Left ventricle myocardium inferior (tissue), 1 donor: ENCODE measurements around the gene EPHA6. TPM values are rescaled to one million over a fixed set of nuclear protein-coding genes. Genes with fewer than 3 reads are reported as not detected.

Experiments used
- DNase-seq: peaks from one replicate; pipeline ENCODE4 v3.0.0-alpha.2; 2020
- H3K27ac ChIP-seq: fragments of 200-600 bp; replicated peaks from 2 replicates; pipeline ENCODE4 v1.8.0; 2021
- H3K27me3 ChIP-seq: fragments of 200-600 bp; 2 replicates; pipeline ENCODE4 v1.8.0; 2021; ENCODE audit warnings: low read depth
- H3K36me3 ChIP-seq: fragments of 200-600 bp; 2 replicates; pipeline ENCODE4 v1.8.0; 2021
- H3K4me1 ChIP-seq: fragments of 200-600 bp; 2 replicates; pipeline ENCODE4 v1.8.0; 2021
- H3K4me3 ChIP-seq: fragments of 200-600 bp; 2 replicates; pipeline ENCODE4 v1.8.0; 2021; ENCODE audit warnings: mild to moderate bottlenecking, moderate library complexity
- H3K9me3 ChIP-seq: fragments of 200-600 bp; replicated peaks from 2 replicates; pipeline ENCODE4 v1.8.0; 2021
- intact Hi-C: fragments of 100-400 bp; cut with micrococcal nuclease; formaldehyde crosslinking; loops from one replicate; pipeline ENCODE4 v1.11.0; 2022
- total RNA-seq: library from RNA; stranded (reverse); fragmentation: NEBNext Ultra II Directional; extraction: Animal tissue kit (Norgen Biotek cat#: 25700); gene quantifications from one replicate; pipeline ENCODE4 v1.2.1, GENCODE V29; 2021
- TF ChIP-seq, protein P1 (sequence below): fragments of 200-600 bp; IDR thresholded peaks from 2 replicates; pipeline ENCODE4 v1.8.0; 2021; ENCODE audit warnings: antibody characterized with exemption, mild to moderate bottlenecking, borderline replicate concordance
- donor health status: DM: no; HTN: yes; CAD: no; lungs with severe emphysema.

Gene EPHA6
- total RNA-seq, 1 donor from 2014 or later, result 0.19 TPM

GRCh38 chr3:97552186-97552585 is 737.8 kb downstream of the EPHA6 start:
- intact Hi-C loops, result no loop called here
- H3K27me3 ChIP-seq, result no peaks in the 10 kb centered on the region
- TF ChIP-seq, protein P1, sequence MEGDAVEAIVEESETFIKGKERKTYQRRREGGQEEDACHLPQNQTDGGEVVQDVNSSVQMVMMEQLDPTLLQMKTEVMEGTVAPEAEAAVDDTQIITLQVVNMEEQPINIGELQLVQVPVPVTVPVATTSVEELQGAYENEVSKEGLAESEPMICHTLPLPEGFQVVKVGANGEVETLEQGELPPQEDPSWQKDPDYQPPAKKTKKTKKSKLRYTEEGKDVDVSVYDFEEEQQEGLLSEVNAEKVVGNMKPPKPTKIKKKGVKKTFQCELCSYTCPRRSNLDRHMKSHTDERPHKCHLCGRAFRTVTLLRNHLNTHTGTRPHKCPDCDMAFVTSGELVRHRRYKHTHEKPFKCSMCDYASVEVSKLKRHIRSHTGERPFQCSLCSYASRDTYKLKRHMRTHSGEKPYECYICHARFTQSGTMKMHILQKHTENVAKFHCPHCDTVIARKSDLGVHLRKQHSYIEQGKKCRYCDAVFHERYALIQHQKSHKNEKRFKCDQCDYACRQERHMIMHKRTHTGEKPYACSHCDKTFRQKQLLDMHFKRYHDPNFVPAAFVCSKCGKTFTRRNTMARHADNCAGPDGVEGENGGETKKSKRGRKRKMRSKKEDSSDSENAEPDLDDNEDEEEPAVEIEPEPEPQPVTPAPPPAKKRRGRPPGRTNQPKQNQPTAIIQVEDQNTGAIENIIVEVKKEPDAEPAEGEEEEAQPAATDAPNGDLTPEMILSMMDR, result no peak

DNA sequence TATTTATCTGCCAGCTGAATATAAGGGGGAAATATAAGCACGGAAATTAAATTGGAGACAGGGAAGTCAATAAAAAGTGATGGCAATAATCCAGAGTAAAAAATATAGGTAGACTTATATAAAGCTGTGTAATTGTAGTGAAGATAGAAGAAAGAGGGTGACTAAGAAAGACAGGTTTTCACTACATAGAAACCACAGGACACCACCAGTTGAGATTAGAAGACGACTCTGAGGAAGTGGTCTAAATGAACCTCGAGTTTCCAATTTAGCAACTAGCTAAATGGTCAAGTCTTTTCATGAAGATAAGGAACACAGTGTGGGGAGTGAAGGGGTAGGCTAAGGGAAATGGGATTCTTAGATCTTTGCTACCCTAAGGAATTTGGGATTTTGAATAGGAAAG is 761.3 kb downstream of the EPHA6 start:
- no peaks in the 10 kb centered on the region for H3K9me3 ChIP-seq
- no peaks in the 10 kb centered on the region for H3K36me3 ChIP-seq
- H3K4me1 ChIP-seq, result no peaks in the 10 kb centered on the region
- intact Hi-C loops, result no loop called here
- no peak overlapping the region for H3K4me3 ChIP-seq
- H3K27me3 ChIP-seq, result no peaks in the 10 kb centered on the region
- TF ChIP-seq, protein P1, result no peak
- no peak overlapping the region for H3K27ac ChIP-seq
- DNase-seq, result no peak

More at GRCh38 chr3:97552186-97552585, 737.8 kb downstream of the EPHA6 start:
- Histone ChIP-seq H3K4me1 (no peaks in the 10 kb centered on the region), H3K27ac (no peak overlapping the region), H3K9me3 (peaks cover 4% of the 10 kb centered on the region), H3K36me3 (no peaks in the 10 kb centered on the region), H3K4me3 (no peak overlapping the region)
- DNase-seq, result no peak

- Histone ChIP-seq H3K9me3 (no peaks in the 10 kb centered on the region), H3K27ac (no peak overlapping the region), H3K27me3 (no peaks in the 10 kb centered on the region), H3K4me1 (no peaks in the 10 kb centered on the region), H3K36me3 (no peaks in the 10 kb centered on the region), H3K4me3 (no peak overlapping the region)
- intact Hi-C loops, result no loop called here
- TF ChIP-seq, protein P1, result no peak
- DNase-seq, result no peak
Observed at GRCh38 chr3:97576221-97576620, 761.8 kb downstream of the EPHA6 start.

GRCh38 chr3:97579365-97579764 is 765.0 kb downstream of the EPHA6 start:
- H3K36me3 ChIP-seq, result no peaks in the 10 kb centered on the region
- H3K4me1 ChIP-seq, result no peaks in the 10 kb centered on the region
- DNase-seq, result no peak
- TF ChIP-seq, protein P1, result no peak
- intact Hi-C loops, result no loop called here
- no peak overlapping the region for H3K4me3 ChIP-seq
- no peak overlapping the region for H3K27ac ChIP-seq
- no peaks in the 10 kb centered on the region for H3K9me3 ChIP-seq
- H3K27me3 ChIP-seq, result no peaks in the 10 kb centered on the region

DNA sequence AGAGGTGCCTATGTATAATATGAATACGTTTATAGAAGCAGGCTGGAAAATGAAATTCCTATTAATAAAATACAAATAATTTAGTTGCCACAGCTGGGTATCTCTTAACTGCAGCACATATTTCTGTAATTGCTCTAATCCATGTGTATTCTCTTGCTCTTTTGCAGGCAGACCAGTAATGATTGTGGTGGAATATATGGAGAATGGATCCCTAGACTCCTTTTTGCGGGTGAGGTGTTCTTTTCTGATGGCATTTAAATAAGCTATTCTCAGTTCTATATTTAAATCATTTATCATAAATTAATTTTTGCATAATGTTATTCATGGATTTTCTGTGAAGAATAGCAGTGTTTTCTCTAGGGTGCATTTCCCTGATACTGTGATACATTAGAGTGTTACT is 796.2 kb downstream of the EPHA6 start:
- Histone ChIP-seq H3K27ac (no peak overlapping the region), H3K4me3 (no peak overlapping the region), H3K4me1 (no peaks in the 10 kb centered on the region), H3K36me3 (no peaks in the 10 kb centered on the region), H3K9me3 (peaks cover 4% of the 10 kb centered on the region), H3K27me3 (no peaks in the 10 kb centered on the region)
- intact Hi-C loops, result no loop called here
- TF ChIP-seq, protein P1, result no peak
- no peak for DNase-seq

GRCh38 chr3:97612632-97613031 is 798.2 kb downstream of the EPHA6 start:
- H3K27ac ChIP-seq, result no peak overlapping the region
- no peaks in the 10 kb centered on the region for H3K4me1 ChIP-seq
- no peaks in the 10 kb centered on the region for H3K36me3 ChIP-seq
- H3K27me3 ChIP-seq, result no peaks in the 10 kb centered on the region
- H3K4me3 ChIP-seq, result no peak overlapping the region
- DNase-seq, result no peak
- intact Hi-C loops, result no loop called here
- TF ChIP-seq, protein P1, result no peak
- H3K9me3 ChIP-seq, result peaks cover 19% of the 10 kb centered on the region
